HG03575 (cell line): ENCODE results near the gene GKN2.
"Not testable (repeated sequence)": the region's sequence is repeated elsewhere in the genome, so short reads cannot be mapped to it uniquely, and the experiment has no call there.

Experiments
- ATAC-seq: cut with Tn5 transposase; IDR thresholded peaks from one replicate; pipeline ENCODE4 v1.9.1; 2021; ENCODE audit not compliant: unreplicated experiment, insufficient number of reproducible peaks, low FRiP score; ENCODE audit errors: extremely low read depth

The GKN2 gene

GRCh38 chr2:68906716-68907115 is 46.0 kb downstream of the GKN2 start:
- no peak for ATAC-seq

- no peak for ATAC-seq
Observed at GRCh38 chr2:68905116-68905515, 47.6 kb downstream of the GKN2 start.

GRCh38 chr2:68901561-68901960 is 51.1 kb downstream of the GKN2 start:
- no peak for ATAC-seq

GRCh38 chr2:68901199-68901514 is 51.5 kb downstream of the GKN2 start:
- ATAC-seq: no peak

GRCh38 chr2:68900496-68901198 is 52.0 kb downstream of the GKN2 start:
- ATAC-seq: no peak

DNA sequence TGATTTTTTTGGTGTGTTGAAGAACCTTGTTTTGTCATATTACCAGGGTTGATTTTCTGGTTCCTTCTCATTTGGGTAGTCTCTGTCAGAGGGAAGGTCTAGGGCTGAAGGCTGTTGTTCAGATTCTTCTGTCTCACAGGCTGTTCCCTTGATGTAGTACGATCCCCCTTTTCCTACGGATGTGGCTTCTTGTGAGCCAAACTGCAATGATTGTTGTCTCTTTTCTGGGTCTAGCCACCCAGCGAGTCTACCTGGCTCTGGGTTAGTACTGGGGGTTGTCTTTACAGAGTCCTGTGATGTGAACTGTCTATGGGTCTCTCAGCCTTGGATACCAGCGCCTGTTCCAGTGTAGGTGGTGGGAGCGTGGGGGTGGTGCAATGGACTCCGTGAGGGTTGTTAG is 56.7 kb downstream of the GKN2 start:
- not testable (repeated sequence) for ATAC-seq
